HCT116 (cell line): ENCODE results near the gene POLD2. TPM values are rescaled to one million over a fixed set of nuclear protein-coding genes. Genes with fewer than 3 reads are reported as not detected.

Experiments
- ATAC-seq: fragments of 200-7000 bp; cut with Tn5 transposase; 2 replicates; pipeline ENCODE4 v1.9.1; 2020; ENCODE audit warnings: mild to moderate bottlenecking, moderate library complexity
- BruUV-seq: library from RNA; stranded (reverse); fragments of 400-500 nt; replicated peaks from 2 replicates; lab custom pipeline; 2021; lab: Mats Ljungman, UMichigan
- CTCF ChIA-PET: fragments of 300-600 bp; sonication (Branson Sonifier 250); formaldehyde crosslinking; loops from one replicate; lab custom pipeline; 2021; ENCODE audit warnings: antibody characterized with exemption; lab: Charles Lee
- POLR2A ChIA-PET: fragments of 300-600, 350-600 bp; sonication (Branson Sonifier 250); formaldehyde crosslinking; loops from one replicate; lab custom pipeline; 2021; ENCODE audit warnings: antibody characterized with exemption; lab: Charles Lee
- RAD21 ChIA-PET, 2 experiments: fragments of 300-600 bp; sonication (Branson Sonifier 250); formaldehyde crosslinking; loops; one replicate each; lab custom pipeline; 2023; ENCODE audit warnings: low total read pairs in 2 of 2; ENCODE audit not compliant: uncharacterized antibody in 2 of 2, unreplicated experiment in 2 of 2, low non-redundant PET in 1 of 2; lab: Charles Lee
- DNase-seq: peaks from one replicate; pipeline ENCODE4 v3.0.0-alpha.2; 2010; ENCODE audit warnings: low read depth, low spot score
- H2AFZ ChIP-seq: fragments of 200-600 bp; shearing (Covaris generic), sonication (generic); 2 replicates; pipeline ENCODE4 v1.6.1; 2017; ENCODE audit warnings: low read depth, mixed run types, mixed read lengths, antibody characterized with exemption, low read length; ENCODE audit not compliant: poor library complexity, severe bottlenecking
- H3K27ac ChIP-seq: 2 replicates; pipeline ENCODE4 v1.5.1; 2012; ENCODE audit warnings: low read depth, low read length
- H3K27me3 ChIP-seq: fragments of 200-600 bp; sonication (generic); 2 replicates; pipeline ENCODE4 v1.6.1; 2016; ENCODE audit warnings: mixed run types, low read length, mixed read lengths; ENCODE audit not compliant: insufficient read depth
- H3K36me3 ChIP-seq, 2 experiments: fragments of 200-500 bp in 1 of 2; fragments of 200-600 bp in 1 of 2; sonication (Bioruptor generic) in 1 of 2; sonication (generic) in 1 of 2; 2 replicates each; pipeline versions ENCODE4 v1.5.1 to v1.6.1; 2014 to 2016; ENCODE audit warnings: low read length in 2 of 2, inconsistent platforms in 1 of 2, mixed read lengths in 1 of 2, mixed run types in 1 of 2; ENCODE audit not compliant: insufficient read depth in 2 of 2, control insufficient read depth in 1 of 2
- H3K4me1 ChIP-seq, 2 experiments: fragments of 200-600 bp in 1 of 2; sonication (generic) in 1 of 2; 2 replicates each; pipeline versions ENCODE4 v1.5.1 to v1.6.1; 2012 to 2017; ENCODE audit warnings: low read length in 2 of 2, inconsistent platforms in 1 of 2, mild to moderate bottlenecking in 1 of 2, mixed read lengths in 1 of 2, mixed run types in 1 of 2, moderate library complexity in 1 of 2; ENCODE audit not compliant: insufficient read depth in 2 of 2, control insufficient read depth in 1 of 2
- H3K4me2 ChIP-seq: fragments of 200-600 bp; sonication (generic); 2 replicates; pipeline ENCODE4 v1.6.1; 2017; ENCODE audit warnings: mixed run types, low read length, mixed read lengths
- H3K4me3 ChIP-seq, 2 experiments: fragments of 200-600 bp in 1 of 2; sonication (generic) in 1 of 2; replicated peaks in 1 of 2; 2 replicates each; pipeline ENCODE4 v1.5.1; 2011 to 2016; ENCODE audit warnings: low read length in 2 of 2, control low read depth in 1 of 2, low read depth in 1 of 2, mild to moderate bottlenecking in 1 of 2, mixed read lengths in 1 of 2, mixed run types in 1 of 2
- H3K79me2 ChIP-seq: fragments of 200-600 bp; sonication (generic); 2 replicates; pipeline ENCODE4 v1.6.1; 2017; ENCODE audit warnings: mild to moderate bottlenecking, mixed run types, low read length, moderate library complexity, mixed read lengths; ENCODE audit not compliant: insufficient read depth
- H3K9ac ChIP-seq: fragments of 200-600 bp; sonication (generic); 2 replicates; pipeline ENCODE4 v1.6.1; 2016; ENCODE audit warnings: low read length, mixed read lengths
- H3K9me2 ChIP-seq: fragments of 200-600 bp; sonication (generic), shearing (Covaris generic); 2 replicates; pipeline ENCODE4 v1.6.1; 2017; ENCODE audit warnings: mixed run types, mild to moderate bottlenecking, moderate library complexity; ENCODE audit not compliant: insufficient read depth
- H3K9me3 ChIP-seq, 2 experiments: fragments of 200-500 bp in 1 of 2; fragments of 200-600 bp in 1 of 2; sonication (Bioruptor generic) in 1 of 2; sonication (generic) in 1 of 2; 2 replicates each; pipeline ENCODE4 v1.6.1; 2014 to 2017; ENCODE audit warnings: low read length in 2 of 2, mixed read lengths in 2 of 2, inconsistent platforms in 1 of 2, low read depth in 1 of 2, mild to moderate bottlenecking in 1 of 2, mixed run types in 1 of 2, moderate library complexity in 1 of 2; ENCODE audit not compliant: control insufficient read depth in 1 of 2, insufficient read depth in 1 of 2
- H4K20me1 ChIP-seq: fragments of 200-600 bp; sonication (generic), shearing (Covaris generic); 2 replicates; pipeline ENCODE4 v1.6.1; 2017; ENCODE audit warnings: mixed run types, mild to moderate bottlenecking, moderate library complexity; ENCODE audit not compliant: insufficient read depth
- CTCF ChIP-seq, 3 experiments: fragments of 200-600 bp in 1 of 3; sonication (generic) in 1 of 3; IDR thresholded peaks in 2 of 3; conservative IDR thresholded peaks in 1 of 3; 2 replicates each; pipeline ENCODE4 v1.5.1; 2012 to 2017; ENCODE audit warnings: low read depth in 2 of 3, low read length in 2 of 3, antibody characterized with exemption in 1 of 3, borderline replicate concordance in 1 of 3, control low read depth in 1 of 3, mild to moderate bottlenecking in 1 of 3, mixed read lengths in 1 of 3, mixed run types in 1 of 3, moderate library complexity in 1 of 3; ENCODE audit not compliant: insufficient read depth in 1 of 3
- ELF1 ChIP-seq: IDR thresholded peaks from 2 replicates; pipeline ENCODE4 v1.6.1; 2012; ENCODE audit warnings: low read depth, borderline replicate concordance
- EZH2 ChIP-seq: fragments of 200-600 bp; sonication (generic); IDR thresholded peaks from 2 replicates; pipeline ENCODE4 v1.6.1; 2017; ENCODE audit warnings: antibody characterized with exemption, mixed run types
- FOSL1 ChIP-seq: IDR thresholded peaks from 2 replicates; pipeline ENCODE4 v1.6.1; 2012; ENCODE audit warnings: low read depth
- REST ChIP-seq: IDR thresholded peaks from 2 replicates; pipeline ENCODE4 v1.6.1; 2012; ENCODE audit warnings: low read depth
- SIN3A ChIP-seq: IDR thresholded peaks from 2 replicates; pipeline ENCODE4 v1.6.1; 2012; ENCODE audit warnings: low read depth
- SP1 ChIP-seq: IDR thresholded peaks from 2 replicates; pipeline ENCODE4 v1.6.1; 2012; ENCODE audit warnings: low read depth
- intact Hi-C: fragments of 100-400 bp; cut with micrococcal nuclease; formaldehyde crosslinking; loops from 2 replicates; pipeline ENCODE4 v1.10.0; 2022
- total RNA-seq: library from RNA; stranded (reverse); gene quantifications from one replicate; pipeline ENCODE4 v1.2.1, GENCODE V29; 2021; ENCODE audit not compliant: unreplicated experiment

POLD2 gene
- total RNA-seq, 1 experiment from 2014 or later, result 237 TPM

- Histone ChIP-seq H3K27ac (no peak within 1 kb of the TSS), H3K4me3 (no peak within 1 kb of the TSS), H4K20me1 (no peaks in the 10 kb centered on the region), H2AFZ (no peak within 1 kb of the TSS), H3K79me2 (no peaks in the 10 kb centered on the region), H3K9me3 (no peaks in the 10 kb centered on the region), H3K27me3 (no peaks in the 10 kb centered on the region), H3K36me3 (no peaks in the 10 kb centered on the region), H3K4me2 (no peak within 1 kb of the TSS), H3K9me2 (no peaks in the 10 kb centered on the region), H3K4me1 (peaks cover 0 to 6% of the 10 kb centered on the region in 2 experiments; a peak in 2 of 4 replicates), H3K9ac (no peak within 1 kb of the TSS)
- no TSS peak for BruUV-seq
- POLR2A ChIA-PET, result no interaction called here
- RAD21 ChIA-PET, result no interaction called here
- DNase-seq, result no peak
- no peak for TF ChIP-seq EZH2
- TF ChIP-seq REST, result no peak
- TF ChIP-seq SP1, result no peak
- TF ChIP-seq CTCF (IDR thresholded peaks at IDR 0.05 in 2 of 3, conservative IDR thresholded peaks at IDR 0.05 in 1 of 3; ENCODE audit: borderline replicate concordance in 1 of 3, insufficient read depth in 1 of 3, low read depth in 2 of 3, low read length in 2 of 3), result no peak
- TF ChIP-seq SIN3A, result no peak
- TF ChIP-seq ELF1, result no peak
- no peak for TF ChIP-seq FOSL1
- CTCF ChIA-PET, result no interaction called here
- ATAC-seq, result no peak
- intact Hi-C loops, result no loop called here
Observed at GRCh38 chr7:44103923-44104859, 19.2 kb downstream of the POLD2 start, which contains the start of gene AEBP1. TSS of gene AEBP1 (plus strand) at chr7:44104345. CDS start at chr7:44104666, 321 bp downstream.
